ENCODE data around the gene RTCA. TPM values are rescaled to one million over a fixed set of nuclear protein-coding genes. Genes with fewer than 3 reads are reported as not detected.
"Not testable (repeated sequence)": the region's sequence is repeated elsewhere in the genome, so short reads cannot be mapped to it uniquely, and the experiment has no call there.

Gene RTCA
- total and polyA plus RNA-seq, 7 donors, result 24.0 to 56.6 (median 33.2) TPM

- DNase-seq, result no peak
- no peaks in the 10 kb centered on the region for H3K36me3 ChIP-seq (ENCODE audit: insufficient read depth in 1 of 2, low read depth in 1 of 2)
- no peak overlapping the region for H3K27ac ChIP-seq
- ATAC-seq, result no peak
- 93% methylated on average over 8 to 9 of the region's 9 CpGs for WGBS, 3 donors
- no peaks in the 10 kb centered on the region for H3K9me3 ChIP-seq
- TF ChIP-seq CTCF (IDR thresholded peaks at IDR 0.05), result no peak
- intact Hi-C loops (cut with DNase I), result no loop called here
- H3K27me3 ChIP-seq (ENCODE audit: insufficient read depth in 3 of 3, low read length in 2 of 3), result peaks cover 0 to 1% (median 0%) of the 10 kb centered on the region in 3 donors
- H3K4me1 ChIP-seq, result no peaks in the 10 kb centered on the region
- H3K4me3 ChIP-seq, result no peak overlapping the region
Measured at GRCh38 chr1:100332331-100332730, 66.3 kb downstream of the RTCA start.

- H3K9me3 ChIP-seq, result no peaks in the 10 kb centered on the region
- no peaks in the 10 kb centered on the region for H3K4me1 ChIP-seq
- WGBS, 3 donors, result 38 to 45% (median 42%) methylated on average over 1 of the region's 1 CpG
- DNase-seq, result no peak
- TF ChIP-seq CTCF (IDR thresholded peaks at IDR 0.05), result no peak
- ATAC-seq, result no peak
- intact Hi-C loops (cut with DNase I), result no loop called here
- no peak overlapping the region for H3K4me3 ChIP-seq
- no peak overlapping the region for H3K27ac ChIP-seq
- H3K27me3 ChIP-seq (ENCODE audit: insufficient read depth in 3 of 3, low read length in 2 of 3), result peaks cover 0 to 1% (median 0%) of the 10 kb centered on the region in 3 donors
- no peaks in the 10 kb centered on the region for H3K36me3 ChIP-seq (ENCODE audit: insufficient read depth in 1 of 2, low read depth in 1 of 2)
Measured at GRCh38 chr1:100335436-100335835, 69.4 kb downstream of the RTCA start.

DNA sequence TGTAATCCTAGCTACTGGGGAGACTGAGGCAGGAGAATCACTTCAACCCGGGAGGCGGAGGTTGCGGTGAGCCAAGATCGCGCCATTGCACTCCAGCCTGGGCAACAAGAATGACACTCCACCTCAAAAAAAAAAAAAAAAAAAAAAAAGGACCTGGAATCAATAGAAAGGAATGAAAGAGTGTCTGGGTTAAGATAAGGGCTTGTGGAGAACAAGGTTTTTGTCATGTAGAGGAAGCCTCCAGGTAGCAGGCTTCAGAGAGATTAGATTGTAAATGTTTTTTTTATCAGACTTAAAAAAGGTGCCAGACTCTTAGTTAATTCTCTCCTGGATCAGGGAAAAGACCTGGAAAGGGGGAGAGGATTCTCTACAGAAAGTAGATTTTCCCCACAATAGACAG lies 71.9 kb downstream of the RTCA start:
- WGBS, 3 donors, result 92 to 94% (median 94%) methylated on average over 5 of the region's 5 CpGs
- DNase-seq; H3K4me1 ChIP-seq; H3K27me3 ChIP-seq (ENCODE audit: insufficient read depth in 3 of 3, low read length in 2 of 3); H3K4me3 ChIP-seq; intact Hi-C loops (cut with DNase I); H3K27ac ChIP-seq; H3K36me3 ChIP-seq (ENCODE audit: insufficient read depth in 1 of 2, low read depth in 1 of 2); ATAC-seq; H3K9me3 ChIP-seq: not testable (repeated sequence)

GRCh38 chr1:100339735-100340134 lies 73.7 kb downstream of the RTCA start:
- H3K9me3 ChIP-seq; H3K4me1 ChIP-seq; H3K36me3 ChIP-seq (ENCODE audit: insufficient read depth in 1 of 2, low read depth in 1 of 2); ATAC-seq; H3K27me3 ChIP-seq (ENCODE audit: insufficient read depth in 3 of 3, low read length in 2 of 3); H3K27ac ChIP-seq; H3K4me3 ChIP-seq; intact Hi-C loops (cut with DNase I); DNase-seq: not testable (repeated sequence)
- 86 to 90% (median 87%) methylated on average over 5 to 6 of the region's 6 CpGs for WGBS, 3 donors

DNA sequence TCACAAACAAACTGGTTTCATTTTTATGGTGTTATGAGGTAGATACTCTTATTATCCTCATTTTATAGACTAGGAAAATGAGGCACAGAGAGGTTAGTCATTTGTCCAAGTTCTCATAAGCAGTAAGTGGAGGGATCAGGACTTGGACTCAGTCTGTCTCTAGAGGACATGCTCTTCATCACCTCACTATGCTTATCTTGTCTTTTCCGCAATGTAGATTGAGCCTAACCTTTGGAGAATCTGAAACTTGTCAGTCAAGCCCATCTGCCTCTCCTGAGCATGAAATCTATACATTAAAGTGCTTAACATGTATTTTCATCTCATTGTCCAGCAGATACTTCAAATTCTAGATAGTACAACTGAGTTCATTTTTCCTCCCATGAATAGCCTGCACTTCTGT lies 74.5 kb downstream of the RTCA start:
- Histone ChIP-seq H3K4me1 (no peaks in the 10 kb centered on the region), H3K27ac (no peak overlapping the region), H3K4me3 (no peak overlapping the region), H3K27me3 (ENCODE audit: insufficient read depth in 3 of 3, low read length in 2 of 3) (no peaks in the 10 kb centered on the region), H3K9me3 (no peaks in the 10 kb centered on the region), H3K36me3 (ENCODE audit: insufficient read depth in 1 of 2, low read depth in 1 of 2) (no peaks in the 10 kb centered on the region)
- no peak for TF ChIP-seq CTCF (IDR thresholded peaks at IDR 0.05)
- WGBS, 3 donors, result 96 to 97% (median 97%) methylated on average over 1 of the region's 1 CpG
- intact Hi-C loops (cut with DNase I), result no loop called here
- ATAC-seq (no peak), DNase-seq (no peak)

DNA sequence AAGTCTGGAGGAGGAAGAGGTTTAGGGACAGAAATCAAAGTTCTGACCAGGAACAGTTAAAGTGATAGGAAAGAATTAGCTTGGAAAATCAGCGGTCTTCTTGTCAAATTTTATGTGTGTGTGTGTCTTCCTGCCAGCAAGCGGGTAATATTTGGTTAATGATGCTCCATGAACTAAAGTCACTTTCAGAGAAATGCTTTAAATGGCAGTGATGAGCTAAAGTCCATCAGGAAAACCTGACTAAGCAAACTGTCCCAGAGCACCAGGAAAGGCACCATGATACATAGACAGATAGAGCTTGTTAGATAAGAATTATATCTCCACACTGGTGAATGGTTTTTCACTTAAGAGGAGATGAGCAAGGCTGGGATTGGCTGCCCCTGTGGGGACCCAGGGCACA lies 76.3 kb downstream of the RTCA start:
- 89 to 94% (median 89%) methylated on average over 2 of the region's 2 CpGs for WGBS, 3 donors

More for the DNA sequence above, 76.3 kb downstream of the RTCA start:
- no peak for TF ChIP-seq CTCF (IDR thresholded peaks at IDR 0.05)
- H3K27me3 ChIP-seq (ENCODE audit: insufficient read depth in 3 of 3, low read length in 2 of 3), result no peaks in the 10 kb centered on the region
- intact Hi-C loops (cut with DNase I), result no loop called here
- H3K36me3 ChIP-seq (ENCODE audit: insufficient read depth in 1 of 2, low read depth in 1 of 2), result no peaks in the 10 kb centered on the region
- ATAC-seq (no peak), DNase-seq (no peak)
- H3K4me1 ChIP-seq, result no peaks in the 10 kb centered on the region
- H3K9me3 ChIP-seq, result no peaks in the 10 kb centered on the region
- H3K4me3 ChIP-seq, result no peak overlapping the region
- H3K27ac ChIP-seq, result no peak overlapping the region
